Activated CD8-positive, alpha-beta T cell treated with anti-CD3 and anti-CD28 coated beads, Interleukin-2, amount 10 ng/mL, durations not matched to agents 7 days and 5 days (primary cell): ENCODE results near the gene SMIM41. TPM values are rescaled to one million over a fixed set of nuclear protein-coding genes. Genes with fewer than 3 reads are reported as not detected.
A peak's percentile ranks its signal among the peaks of the same experiment; 100 is the strongest.

Source experiments
- ATAC-seq: fragments of 150-1000 bp; cut with Tn5 transposase; one replicate; pipeline ENCODE4 v1.10.0; 2021; ENCODE audit warnings: moderate library complexity
- CTCF ChIA-PET: fragments of 350-600 bp; sonication (Branson Sonifier 250); formaldehyde crosslinking; loops from one replicate; lab custom pipeline; 2021; ENCODE audit warnings: antibody characterized with exemption; lab: Charles Lee
- POLR2A ChIA-PET: fragments of 350-600 bp; sonication (Branson Sonifier 250); formaldehyde crosslinking; loops from one replicate; lab custom pipeline; 2021; ENCODE audit warnings: antibody characterized with exemption; lab: Charles Lee
- DNase-seq: peaks from one replicate; pipeline ENCODE4 v3.0.0-alpha.2; 2020
- H3K27ac Mint-ChIP-seq: one replicate; pipeline ENCODE4 v1.8.0; 2021; ENCODE audit warnings: mild to moderate bottlenecking, mixed read lengths
- H3K27me3 Mint-ChIP-seq: one replicate; pipeline ENCODE4 v1.8.0; 2021; ENCODE audit warnings: low read depth, mixed read lengths
- H3K36me3 Mint-ChIP-seq: one replicate; pipeline ENCODE4 v1.8.0; 2021; ENCODE audit warnings: low read depth, mixed read lengths
- H3K4me1 Mint-ChIP-seq: one replicate; pipeline ENCODE4 v1.8.0; 2021; ENCODE audit warnings: low read depth, mixed read lengths
- H3K4me3 Mint-ChIP-seq: one replicate; pipeline ENCODE4 v1.8.0; 2021; ENCODE audit warnings: mild to moderate bottlenecking, mixed read lengths
- H3K9me3 Mint-ChIP-seq: one replicate; pipeline ENCODE4 v1.8.0; 2022; ENCODE audit warnings: mixed read lengths; ENCODE audit not compliant: insufficient read depth
- total RNA-seq, 2 experiments: library from RNA; stranded (reverse); gene quantifications; one replicate each; pipeline ENCODE4 v1.2.3, GENCODE V29; 2021

Gene SMIM41
- total RNA-seq, 2 experiments from 2014 or later, result not detected

DNA sequence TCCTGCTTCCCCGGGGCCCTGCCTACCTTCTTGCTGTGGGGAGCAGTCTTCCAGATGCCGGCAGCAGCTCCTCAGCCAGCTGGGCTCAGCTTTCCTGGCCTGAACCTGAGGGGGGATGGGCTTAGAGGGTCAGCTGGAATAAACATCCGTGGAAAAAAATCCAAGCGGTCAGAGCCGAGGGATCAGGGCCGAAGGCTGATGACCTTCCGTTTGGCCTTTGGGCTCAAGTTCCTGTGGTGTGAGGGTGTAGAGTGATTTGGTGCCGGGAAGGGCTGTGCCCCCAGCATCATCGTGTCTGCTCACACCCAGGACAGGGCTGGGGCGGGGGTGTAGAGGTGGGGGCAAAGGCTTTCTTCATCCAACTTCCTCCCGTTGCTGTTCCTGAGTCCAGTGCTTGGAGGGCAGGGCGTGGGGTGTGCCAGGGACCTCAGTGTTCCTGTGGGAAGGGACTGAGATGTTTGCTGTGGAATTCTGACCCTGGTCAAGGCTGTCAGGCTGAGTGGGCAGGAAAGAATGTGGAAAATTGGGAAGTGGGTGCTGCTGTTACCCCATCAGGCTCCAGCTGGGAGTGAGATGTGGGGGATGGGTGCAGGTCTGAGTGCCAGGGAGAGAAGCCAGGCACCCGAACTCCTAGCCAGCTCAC, 2.6 kb downstream of the SMIM41 start:
- no peaks in the 10 kb centered on the region for H3K9me3 Mint-ChIP-seq
- ChIA-PET POLR2A (interaction anchor here (3.2 kb wide), 1 partner anchor 57 kb away, joined by 9 read pairs; no protein-coding TSS in a partner anchor), CTCF (interaction anchor here (0.8 to 15.1 kb wide), 14 partner anchors 9 to 89 kb away, joined by 3 to 486 read pairs (median 6); partner anchors contain the start of genes ATG101 and NR4A1)
- H3K36me3 Mint-ChIP-seq, result peaks cover 10% of the 10 kb centered on the region
- no peak for DNase-seq
- no peak overlapping the region for H3K4me3 Mint-ChIP-seq
- peaks cover 1% of the 10 kb centered on the region for H3K27me3 Mint-ChIP-seq
- H3K4me1 Mint-ChIP-seq, result peaks cover 18% of the 10 kb centered on the region
- no peak overlapping the region for H3K27ac Mint-ChIP-seq
- no peak for ATAC-seq

- ChIA-PET CTCF (interaction anchor here (0.8 to 15.1 kb wide), 15 partner anchors 9 to 177 kb away, joined by 3 to 486 read pairs (median 5); partner anchors contain the start of genes ATG101 and NR4A1), POLR2A (interaction anchor here (3.2 kb wide), 1 partner anchor 57 kb away, joined by 9 read pairs; no protein-coding TSS in a partner anchor)
- Mint-ChIP-seq H3K4me1 (peaks cover 18% of the 10 kb centered on the region), H3K27me3 (peaks cover 3% of the 10 kb centered on the region), H3K4me3 (no peak overlapping the region), H3K9me3 (no peaks in the 10 kb centered on the region), H3K27ac (no peak overlapping the region), H3K36me3 (peaks cover 6% of the 10 kb centered on the region)
- ATAC-seq (no peak), DNase-seq (no peak)
Observed at GRCh38 chr12:52082669-52082987, 3.1 kb downstream of the SMIM41 start.

DNA sequence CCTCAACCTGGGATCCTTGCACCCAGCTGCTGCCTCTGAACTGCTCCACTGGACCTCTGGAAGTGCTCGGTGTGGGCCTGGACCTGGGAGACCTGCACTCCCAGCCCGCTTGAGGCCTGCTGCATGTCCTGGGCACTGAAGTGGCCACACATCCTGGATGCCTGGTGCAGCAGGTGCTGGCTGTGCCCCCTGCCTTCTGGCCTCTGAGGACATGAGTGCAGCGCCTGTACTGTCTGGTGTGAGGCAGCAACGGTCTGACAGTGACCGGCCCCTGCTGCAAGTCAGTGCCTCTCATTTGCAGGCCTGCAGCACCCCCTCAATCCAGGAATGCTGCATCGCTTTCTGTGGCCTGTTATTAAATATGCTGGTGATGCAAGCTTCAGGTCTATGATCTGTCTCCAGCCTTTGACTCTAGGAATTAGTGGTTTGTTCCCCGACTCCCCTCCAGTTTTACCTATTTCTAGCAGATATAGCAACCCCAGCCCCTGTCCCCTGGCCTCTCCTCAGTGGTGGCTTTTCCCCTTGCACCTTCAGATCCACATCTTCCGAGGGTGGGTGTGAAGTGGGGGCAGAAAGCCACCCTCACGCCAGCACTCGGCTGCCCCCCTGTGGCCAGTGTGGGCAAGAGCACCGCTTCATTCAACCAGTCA, 3.6 kb downstream of the SMIM41 start:
- Mint-ChIP-seq H3K36me3 (peaks cover 1% of the 10 kb centered on the region), H3K4me1 (peaks cover 18% of the 10 kb centered on the region), H3K27ac (no peak overlapping the region), H3K9me3 (no peaks in the 10 kb centered on the region), H3K27me3 (peaks cover 8% of the 10 kb centered on the region), H3K4me3 (no peak overlapping the region)
- peak; percentile 83 for ATAC-seq
- POLR2A ChIA-PET, result interaction anchor here (3.2 kb wide), 1 partner anchor 58 kb away, joined by 9 read pairs; no protein-coding TSS in a partner anchor
- DNase-seq, result peak; percentile 78
- CTCF ChIA-PET, result interaction anchor here (0.8 to 15.1 kb wide), 15 partner anchors 8 to 177 kb away, joined by 3 to 486 read pairs (median 5); partner anchors contain the start of genes ATG101 and NR4A1

- ATAC-seq (no peak), DNase-seq (no peak)
- peaks cover 18% of the 10 kb centered on the region for H3K4me1 Mint-ChIP-seq
- peaks cover 11% of the 10 kb centered on the region for H3K27me3 Mint-ChIP-seq
- H3K27ac Mint-ChIP-seq, result no peak overlapping the region
- no peaks in the 10 kb centered on the region for H3K9me3 Mint-ChIP-seq
- CTCF ChIA-PET, result interaction anchor here (1.0 to 15.1 kb wide), 7 partner anchors 10 to 176 kb away, joined by 3 to 486 read pairs (median 4); partner anchors contain the start of gene ATG101
- no peak overlapping the region for H3K4me3 Mint-ChIP-seq
- H3K36me3 Mint-ChIP-seq, result no peaks in the 10 kb centered on the region
- POLR2A ChIA-PET, result interaction anchor here (3.2 kb wide), 1 partner anchor 58 kb away, joined by 9 read pairs; no protein-coding TSS in a partner anchor
Observed at GRCh38 chr12:52083638-52083996, 4.1 kb downstream of the SMIM41 start.

DNA sequence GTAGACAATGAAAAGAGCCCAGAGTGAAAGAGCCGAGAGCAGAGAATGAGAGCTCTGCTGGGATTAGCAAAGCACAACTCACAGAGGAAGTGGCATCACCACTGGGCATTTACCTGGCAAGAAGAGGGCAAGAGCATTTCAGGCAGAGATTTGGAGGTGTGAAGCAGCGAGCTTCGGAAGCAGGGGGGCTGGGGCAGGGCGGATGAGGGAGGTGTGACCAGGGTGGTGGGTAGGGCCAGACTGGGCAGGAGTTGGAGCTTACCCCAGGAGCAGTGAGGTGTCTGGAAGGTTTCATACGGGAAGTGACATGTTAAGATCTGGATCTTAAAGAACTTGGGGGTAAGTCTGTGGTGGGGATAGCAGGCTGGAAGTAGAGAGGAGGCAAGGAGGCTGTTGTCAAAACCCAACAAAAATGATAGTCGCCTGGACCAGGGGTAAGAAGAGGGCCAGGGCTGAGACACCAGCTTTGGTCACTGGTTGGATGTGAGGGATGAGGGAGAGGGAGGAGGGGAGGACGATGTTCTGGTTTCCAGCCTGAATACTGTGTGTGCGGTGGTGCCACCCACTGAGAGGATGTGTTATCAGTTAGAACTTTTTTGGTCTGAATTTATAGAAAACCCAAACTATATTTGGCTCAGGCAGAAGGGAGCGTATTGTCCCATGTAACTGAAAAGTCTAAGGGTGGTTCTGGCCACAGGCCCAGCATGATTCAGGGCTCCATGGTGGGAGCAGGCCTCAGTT, 5.2 kb downstream of the SMIM41 start:
- Mint-ChIP-seq H3K9me3 (no peaks in the 10 kb centered on the region), H3K4me1 (peaks cover 18% of the 10 kb centered on the region), H3K36me3 (no peaks in the 10 kb centered on the region), H3K4me3 (no peak overlapping the region), H3K27me3 (peaks cover 15% of the 10 kb centered on the region), H3K27ac (no peak overlapping the region)
- ATAC-seq (no peak), DNase-seq (no peak)
- POLR2A ChIA-PET, result interaction anchor here (1.2 kb wide), 1 partner anchor 59 kb away, joined by 5 read pairs; no protein-coding TSS in a partner anchor
- CTCF ChIA-PET, result interaction anchor here (1.5 to 15.1 kb wide), 4 partner anchors 16 to 58 kb away, joined by 5 to 486 read pairs (median 10); partner anchors contain the start of gene ATG101

DNA sequence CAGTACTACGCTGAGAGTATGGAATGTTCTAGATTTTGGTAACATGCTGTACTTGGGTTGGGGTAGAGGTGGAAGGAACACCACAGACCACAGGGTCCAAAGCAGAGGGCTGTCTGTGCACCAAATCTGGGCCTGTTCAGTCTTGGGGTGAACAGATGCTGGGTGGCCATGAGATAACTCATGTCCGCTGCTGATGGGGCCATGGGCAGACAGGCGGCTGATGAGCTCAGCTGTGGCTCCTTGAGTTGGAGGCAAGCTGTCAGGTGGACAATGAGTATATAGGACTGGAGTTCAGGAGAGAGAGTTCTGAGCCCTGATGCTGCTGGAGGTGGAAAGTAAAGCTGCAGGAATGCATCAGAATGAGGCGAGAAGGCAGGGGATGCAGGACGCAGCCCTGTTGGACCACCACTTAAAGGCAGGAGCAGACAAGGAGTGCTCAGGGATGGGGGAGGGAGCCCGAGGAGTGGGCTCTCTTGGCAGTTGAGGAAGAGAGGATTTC, 6.2 kb downstream of the SMIM41 start:
- POLR2A ChIA-PET, result no interaction called here
- Mint-ChIP-seq H3K27me3 (peaks cover 26% of the 10 kb centered on the region), H3K9me3 (no peaks in the 10 kb centered on the region), H3K36me3 (no peaks in the 10 kb centered on the region), H3K4me3 (no peak overlapping the region), H3K27ac (no peak overlapping the region), H3K4me1 (peaks cover 21% of the 10 kb centered on the region)
- CTCF ChIA-PET, result interaction anchor here (1.5 to 15.1 kb wide), 4 partner anchors 17 to 60 kb away, joined by 5 to 486 read pairs (median 10); partner anchors contain the start of gene ATG101
- ATAC-seq, result no peak
- DNase-seq, result no peak

DNA sequence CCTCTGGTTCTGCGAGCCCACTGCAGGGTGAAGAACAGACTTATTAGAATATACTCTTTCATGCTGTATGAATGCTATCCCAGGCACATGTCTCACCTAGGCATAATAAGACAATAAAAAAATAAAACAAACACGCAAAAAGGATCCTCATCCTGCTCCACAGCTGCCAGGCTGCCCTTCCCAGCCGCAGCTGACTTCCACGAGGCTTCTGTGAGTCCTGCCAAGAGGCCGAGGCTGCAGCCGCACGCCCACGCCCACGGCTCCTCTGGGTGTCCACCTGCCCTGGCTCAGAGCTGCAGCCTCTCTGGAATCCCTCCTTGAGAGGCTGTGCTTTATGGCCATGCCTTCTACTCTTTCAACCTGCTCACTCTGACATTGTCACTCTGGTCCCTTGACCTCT, 6.9 kb downstream of the SMIM41 start:
- DNase-seq (no peak), ATAC-seq (no peak)
- Mint-ChIP-seq H3K36me3 (no peaks in the 10 kb centered on the region), H3K4me3 (no peak overlapping the region), H3K27ac (no peak overlapping the region), H3K27me3 (peaks cover 32% of the 10 kb centered on the region), H3K4me1 (peaks cover 21% of the 10 kb centered on the region), H3K9me3 (no peaks in the 10 kb centered on the region)
- ChIA-PET POLR2A (no interaction called here), CTCF (interaction anchor here (1.8 to 15.1 kb wide), 3 partner anchors 17 to 60 kb away, joined by 7 to 486 read pairs (median 12); partner anchors contain the start of gene ATG101)

GRCh38 chr12:52086944-52087835, 7.7 kb downstream of the SMIM41 start:
- no peak for DNase-seq
- no peak overlapping the region for H3K4me3 Mint-ChIP-seq
- CTCF ChIA-PET, result interaction anchor here (15.1 kb wide), 1 partner anchor 61 kb away, joined by 486 read pairs; no protein-coding TSS in a partner anchor
- H3K9me3 Mint-ChIP-seq, result no peaks in the 10 kb centered on the region
- peaks cover 41% of the 10 kb centered on the region for H3K27me3 Mint-ChIP-seq
- no peak for ATAC-seq
- no peak overlapping the region for H3K27ac Mint-ChIP-seq
- H3K36me3 Mint-ChIP-seq, result no peaks in the 10 kb centered on the region
- peaks cover 12% of the 10 kb centered on the region for H3K4me1 Mint-ChIP-seq
- POLR2A ChIA-PET, result no interaction called here

DNA sequence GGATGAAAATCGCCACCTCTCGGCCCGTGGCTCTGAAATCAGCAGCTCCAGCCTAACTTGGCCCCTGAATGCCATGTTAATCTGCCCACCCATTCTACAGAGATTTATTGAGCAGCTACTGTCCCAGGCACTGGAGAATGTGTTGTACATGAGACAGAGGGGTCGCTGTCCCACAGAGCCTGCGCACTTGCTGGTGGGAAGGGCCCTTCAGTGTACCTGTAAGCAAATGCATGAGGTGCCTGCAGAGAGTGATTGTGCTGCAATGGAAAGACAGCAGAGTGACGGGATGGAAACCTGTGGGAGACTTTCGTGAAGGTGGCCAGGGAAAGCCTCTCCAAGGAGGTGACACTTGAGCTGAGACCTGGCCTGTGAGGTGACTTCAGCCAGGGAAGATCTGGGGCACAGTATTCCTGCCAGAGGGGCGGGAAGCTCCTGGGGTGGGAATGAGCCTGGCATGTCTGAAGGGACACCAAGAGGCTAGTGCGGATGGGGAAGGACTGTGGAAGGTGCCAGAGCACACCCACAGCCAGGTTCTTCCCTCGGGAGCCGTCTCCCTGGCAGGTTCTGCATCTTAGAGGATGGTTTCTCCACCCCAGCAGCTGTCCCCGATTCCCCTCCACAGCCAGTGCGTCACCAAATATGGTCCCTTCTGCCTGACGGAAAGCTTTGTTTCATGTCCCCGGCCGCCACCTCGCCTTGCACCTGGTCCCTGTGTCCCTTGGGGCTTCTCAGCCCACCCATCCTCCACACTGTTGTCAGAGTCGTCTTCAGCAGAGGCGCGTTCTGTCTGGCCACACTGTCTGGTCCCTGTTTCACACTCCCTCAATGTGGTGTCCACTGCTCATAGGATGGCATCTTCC, 8.7 kb downstream of the SMIM41 start:
- Mint-ChIP-seq H3K4me1 (peaks cover 9% of the 10 kb centered on the region), H3K4me3 (no peak overlapping the region), H3K27me3 (peaks cover 45% of the 10 kb centered on the region), H3K27ac (no peak overlapping the region), H3K9me3 (no peaks in the 10 kb centered on the region), H3K36me3 (no peaks in the 10 kb centered on the region)
- ATAC-seq, result no peak
- CTCF ChIA-PET, result interaction anchor here (15.1 kb wide), 1 partner anchor 62 kb away, joined by 486 read pairs; no protein-coding TSS in a partner anchor
- no peak for DNase-seq
- POLR2A ChIA-PET, result interaction anchor here (0.6 to 1.2 kb wide), 2 partner anchors 56 to 1128 kb away, joined by 3 read pairs; no protein-coding TSS in a partner anchor

DNA sequence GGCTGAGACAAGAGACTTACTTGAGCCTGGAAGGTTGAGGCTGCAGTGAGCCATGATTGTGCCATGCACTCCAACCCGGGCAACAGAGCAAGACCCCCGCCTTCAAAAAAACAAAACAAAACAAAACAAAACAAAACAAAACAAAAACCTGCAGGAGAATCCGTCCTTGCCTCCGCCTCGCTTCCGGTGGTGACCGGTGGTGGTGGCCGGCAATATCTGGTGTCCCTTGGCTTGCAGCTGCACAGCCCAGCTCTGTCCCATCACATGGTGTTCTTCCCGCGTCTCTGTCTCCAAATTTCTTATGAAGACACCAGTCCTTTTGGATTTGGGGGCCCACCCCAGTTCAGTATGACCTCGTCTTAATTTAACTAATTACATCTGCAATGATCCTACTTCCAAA, 10.0 kb downstream of the SMIM41 start:
- no peak overlapping the region for H3K27ac Mint-ChIP-seq
- DNase-seq (no peak), ATAC-seq (no peak)
- no peak overlapping the region for H3K4me3 Mint-ChIP-seq
- H3K36me3 Mint-ChIP-seq, result no peaks in the 10 kb centered on the region
- peaks cover 3% of the 10 kb centered on the region for H3K4me1 Mint-ChIP-seq
- POLR2A ChIA-PET, result no interaction called here
- H3K27me3 Mint-ChIP-seq, result peaks cover 49% of the 10 kb centered on the region
- no peaks in the 10 kb centered on the region for H3K9me3 Mint-ChIP-seq
- CTCF ChIA-PET, result interaction anchor here (1.3 to 15.1 kb wide), 2 partner anchors 32 to 63 kb away, joined by 3 to 486 read pairs; no protein-coding TSS in a partner anchor
